D721Med (cell line): ENCODE results near the gene SLC66A3.

Experiments used
- DNase-seq: peaks from one replicate; pipeline ENCODE4 v3.0.0; 2011; ENCODE audit warnings: low spot score; ENCODE audit not compliant: insufficient read length
- FAIRE-seq: peaks from 2 replicates; lab custom pipeline; 2011; peaks lifted over from hg19 to GRCh38; lab: Jason Lieb, UNC
- TF ChIP-seq, protein P1 (sequence below): IDR thresholded peaks from 2 replicates; pipeline ENCODE4 v1.5.1; 2012; ENCODE audit warnings: mild to moderate bottlenecking, control low read depth; ENCODE audit not compliant: insufficient read depth; ENCODE audit errors: missing control alignments

Gene SLC66A3

DNA sequence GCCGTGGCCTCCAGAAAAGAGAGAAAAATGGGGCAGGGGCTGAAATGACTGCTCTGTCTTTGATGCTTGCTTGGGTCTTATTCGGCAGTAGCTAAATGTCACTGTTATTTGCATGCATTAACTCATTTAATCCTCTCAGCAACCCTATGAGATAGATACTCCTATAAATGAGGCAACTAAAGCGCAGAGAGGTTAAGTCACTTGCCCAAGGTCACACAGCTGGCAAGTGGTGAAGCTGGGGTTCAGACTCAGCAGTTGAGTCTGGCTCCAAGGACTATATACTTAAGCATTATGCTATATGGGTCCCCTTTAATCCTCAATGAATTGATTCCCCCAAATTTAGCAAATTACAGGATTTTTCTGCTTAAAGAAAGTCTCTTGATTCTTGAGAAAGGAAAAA, 9.2 kb upstream of the SLC66A3 start:
- FAIRE-seq (no peak), DNase-seq (no peak)
- TF ChIP-seq, protein P1, sequence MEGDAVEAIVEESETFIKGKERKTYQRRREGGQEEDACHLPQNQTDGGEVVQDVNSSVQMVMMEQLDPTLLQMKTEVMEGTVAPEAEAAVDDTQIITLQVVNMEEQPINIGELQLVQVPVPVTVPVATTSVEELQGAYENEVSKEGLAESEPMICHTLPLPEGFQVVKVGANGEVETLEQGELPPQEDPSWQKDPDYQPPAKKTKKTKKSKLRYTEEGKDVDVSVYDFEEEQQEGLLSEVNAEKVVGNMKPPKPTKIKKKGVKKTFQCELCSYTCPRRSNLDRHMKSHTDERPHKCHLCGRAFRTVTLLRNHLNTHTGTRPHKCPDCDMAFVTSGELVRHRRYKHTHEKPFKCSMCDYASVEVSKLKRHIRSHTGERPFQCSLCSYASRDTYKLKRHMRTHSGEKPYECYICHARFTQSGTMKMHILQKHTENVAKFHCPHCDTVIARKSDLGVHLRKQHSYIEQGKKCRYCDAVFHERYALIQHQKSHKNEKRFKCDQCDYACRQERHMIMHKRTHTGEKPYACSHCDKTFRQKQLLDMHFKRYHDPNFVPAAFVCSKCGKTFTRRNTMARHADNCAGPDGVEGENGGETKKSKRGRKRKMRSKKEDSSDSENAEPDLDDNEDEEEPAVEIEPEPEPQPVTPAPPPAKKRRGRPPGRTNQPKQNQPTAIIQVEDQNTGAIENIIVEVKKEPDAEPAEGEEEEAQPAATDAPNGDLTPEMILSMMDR = no peak

DNA sequence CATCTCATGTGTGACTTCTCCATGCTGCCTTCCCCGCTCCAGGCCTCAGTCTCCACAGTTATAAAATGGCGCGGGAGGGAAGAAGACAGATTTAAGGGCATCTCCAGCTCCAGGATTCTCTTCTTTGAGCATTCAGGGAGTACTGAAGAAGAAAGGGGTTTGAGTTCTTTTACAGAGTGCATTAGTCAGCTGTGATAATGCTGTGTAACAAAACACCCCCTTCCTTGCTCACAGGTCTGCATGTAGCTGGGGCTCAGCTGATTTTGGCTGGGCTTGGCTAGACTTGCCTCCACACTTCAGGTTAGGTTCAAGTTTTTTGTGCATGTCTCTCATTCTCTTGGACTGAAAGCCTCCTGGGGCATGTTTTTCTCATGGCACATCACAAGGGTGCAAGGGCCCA, 8.0 kb upstream of the SLC66A3 start:
- no peak for FAIRE-seq
- DNase-seq = no peak
- TF ChIP-seq, protein P1 = no peak

DNA sequence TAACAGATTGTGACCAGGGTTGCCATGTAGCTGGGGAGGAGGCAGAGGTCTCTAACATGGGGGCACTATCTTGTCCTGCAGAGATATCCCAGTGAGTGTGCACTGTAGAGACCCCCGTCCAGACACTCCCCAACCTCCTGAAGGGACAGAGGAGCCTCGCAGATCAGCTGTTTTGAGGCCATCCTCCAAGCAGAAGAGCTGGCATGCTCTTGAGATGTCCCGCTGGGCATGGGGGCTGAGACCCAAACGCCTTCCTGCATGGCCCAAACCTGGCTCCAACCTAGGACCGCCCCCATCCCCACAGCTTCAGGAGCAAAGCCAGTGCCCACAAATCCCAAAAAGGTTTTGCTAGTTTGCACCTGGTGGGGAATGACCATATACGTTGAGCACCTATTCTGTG, 2.7 kb upstream of the SLC66A3 start:
- DNase-seq (no peak), FAIRE-seq (no peak)
- TF ChIP-seq, protein P1 = no peak

DNA sequence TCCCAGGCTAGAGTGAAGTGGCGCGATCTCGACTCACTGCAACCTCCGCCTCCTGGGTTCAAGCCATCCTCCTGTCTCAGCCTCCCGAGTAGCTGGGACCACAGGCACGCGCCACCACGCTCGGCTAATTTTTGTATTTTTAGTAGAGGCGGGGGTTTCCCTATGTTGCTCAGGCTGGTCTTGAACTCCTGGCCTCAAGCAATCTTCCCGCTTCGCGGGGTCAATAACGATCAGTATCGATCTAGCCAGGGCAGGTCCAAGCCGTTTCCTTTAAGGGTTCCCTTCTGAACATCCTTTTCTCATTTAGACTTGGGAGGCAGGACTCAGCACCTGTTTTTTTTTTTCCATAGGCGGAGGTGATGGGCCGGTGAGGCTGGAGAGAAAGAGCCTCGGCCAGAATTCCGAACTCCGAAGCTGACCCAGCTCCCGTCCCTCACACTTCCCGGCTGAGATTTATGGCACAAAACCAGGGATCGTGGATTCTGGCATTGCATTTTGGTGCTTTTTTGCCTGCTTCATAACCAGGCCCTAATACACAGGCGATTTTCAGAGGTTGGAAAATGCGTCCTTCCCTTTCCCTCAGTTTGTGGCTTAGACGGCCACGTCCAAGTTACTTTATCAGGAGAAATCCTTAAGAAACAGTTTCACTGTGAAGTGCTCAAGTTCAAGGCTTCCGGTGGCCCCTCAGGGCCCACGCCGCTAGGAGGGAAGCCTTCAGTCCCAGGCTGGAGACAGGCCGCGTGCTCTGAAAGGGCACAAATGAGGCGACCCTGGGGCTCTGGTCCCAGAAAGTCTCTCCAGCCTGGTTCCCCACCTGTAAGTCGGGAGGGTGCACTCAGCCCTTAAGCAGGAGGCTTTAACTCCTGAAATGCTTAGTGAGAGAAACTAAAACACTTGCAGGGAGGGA, 998 bp upstream of the SLC66A3 start:
- DNase-seq (no peak), FAIRE-seq (no peak)
- TF ChIP-seq, protein P1 = no peak

DNA sequence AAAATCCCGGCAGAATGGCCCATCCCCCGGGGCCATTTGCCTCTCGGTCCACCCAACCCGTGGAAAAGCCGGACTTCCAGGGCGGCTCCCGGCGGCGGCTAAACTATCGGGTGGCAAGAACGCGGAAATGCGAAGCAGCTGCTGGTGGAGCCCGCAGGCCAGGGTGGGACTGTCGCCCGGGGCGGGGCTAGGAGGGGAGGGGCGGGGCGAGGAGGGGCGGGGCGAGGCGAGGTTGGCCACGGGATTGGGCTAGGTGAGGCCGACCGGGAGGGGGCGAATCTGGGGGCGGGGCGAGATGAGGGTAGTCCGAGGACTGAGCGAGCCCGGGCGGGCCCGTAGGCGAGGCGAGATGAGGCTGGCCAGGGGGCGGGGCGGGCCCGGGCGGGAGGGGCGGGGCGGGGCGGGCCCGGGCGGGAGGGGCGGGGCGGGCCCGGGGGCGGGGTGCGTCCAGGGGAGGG, 315 bp upstream of the SLC66A3 start:
- peak; percentile 97 for DNase-seq
- TF ChIP-seq, protein P1 = no peak
- FAIRE-seq = no peak

DNA sequence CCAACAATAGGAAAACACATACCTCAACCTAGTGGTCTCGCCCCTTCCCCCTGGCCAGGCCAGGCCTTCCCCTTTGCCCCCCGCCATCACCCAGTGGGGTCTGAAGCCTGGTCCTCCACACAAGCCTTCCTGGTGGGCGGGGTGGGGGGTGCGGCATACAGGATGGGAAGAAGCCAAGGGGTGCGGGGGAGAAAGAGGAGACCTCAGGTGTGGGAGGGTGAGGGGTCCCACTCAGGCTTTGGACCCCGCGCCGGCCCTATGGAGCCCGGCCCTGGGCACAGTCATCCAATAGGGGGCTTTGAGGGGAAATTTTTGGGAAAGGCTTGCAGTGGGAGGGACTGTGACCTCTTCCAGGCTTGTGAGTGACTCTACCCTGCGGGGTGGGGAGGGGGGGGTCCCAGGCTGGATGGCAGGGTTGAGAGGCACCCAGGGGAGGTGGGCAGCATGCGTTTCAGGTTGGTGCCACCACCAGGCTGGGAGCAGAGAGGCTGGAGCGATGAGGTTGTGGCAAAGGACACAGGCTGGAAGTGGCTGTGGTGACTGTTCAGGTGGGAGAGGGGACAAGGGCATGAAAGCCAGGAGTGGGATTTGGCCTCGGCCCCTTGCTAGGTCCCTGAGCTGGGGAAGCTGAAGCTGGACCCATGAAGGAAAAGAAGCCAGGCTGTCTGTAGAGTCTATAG, 1.3 kb downstream of the SLC66A3 start:
- DNase-seq = no peak
- no peak for FAIRE-seq
- TF ChIP-seq, protein P1 = no peak
